ENCODE data around the gene TMEM212.

GRCh38 chr3:171874879-171875278 is 31.7 kb downstream of the TMEM212 start:
- TF ChIP-seq CTCF (conservative IDR thresholded peaks at IDR 0.05) (no peak), EZH2 (IDR thresholded peaks at IDR 0.05; ENCODE audit: low read depth) (no peak)

All from PC-9 (cell line).